ENCODE measurements around the gene PPARG.
"Not testable (repeated sequence)": the region's sequence is repeated elsewhere in the genome, so short reads cannot be mapped to it uniquely, and the experiment has no call there.

The PPARG gene

DNA sequence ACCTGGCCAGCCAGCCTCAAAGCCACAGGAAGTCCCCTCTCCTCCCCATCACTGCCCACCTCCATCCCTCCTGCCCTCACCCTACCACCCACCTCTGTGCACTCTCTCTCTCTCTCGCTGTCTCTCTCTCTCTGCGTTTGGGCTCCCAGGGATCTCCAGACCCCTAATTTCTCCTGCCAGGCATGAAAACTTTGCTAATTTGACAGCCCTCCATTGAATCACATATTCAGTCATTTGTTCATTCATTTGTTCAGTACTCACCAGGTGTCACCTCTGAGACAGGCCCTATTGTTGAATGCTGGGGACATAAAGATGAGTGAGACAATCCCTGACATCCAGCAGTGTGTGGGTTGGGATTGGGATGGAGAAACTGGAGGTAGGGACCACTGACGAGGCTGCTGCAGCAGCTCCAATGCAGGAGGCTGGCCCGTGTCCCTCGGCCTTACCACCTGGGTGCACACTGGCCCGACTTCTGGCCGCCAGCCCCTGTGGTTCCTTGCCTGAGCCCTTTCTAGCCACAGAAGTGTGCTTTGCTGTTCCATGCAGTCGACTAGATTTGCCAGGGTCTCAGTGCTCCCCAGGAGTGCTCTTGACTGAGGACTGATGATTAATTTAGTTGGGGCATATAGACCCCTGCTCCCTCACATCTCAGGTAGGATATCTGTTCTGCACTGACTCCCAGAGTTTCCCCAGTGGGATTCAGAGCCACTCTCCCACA, 156.8 kb downstream of the PPARG start:
- Histone ChIP-seq H3K27ac (ENCODE audit: insufficient read depth in 1 of 2, low read depth in 1 of 2, low read length in 2 of 2, poor library complexity in 1 of 2, severe bottlenecking in 2 of 2) (no peak overlapping the region), H3K36me3 (ENCODE audit: control insufficient read depth in 4 of 4, insufficient read depth in 4 of 4, low read length in 3 of 4) (no peaks in the 10 kb centered on the region), H3K9me3 (ENCODE audit: control extremely low read depth in 1 of 5, control insufficient read depth in 4 of 5, insufficient read depth in 2 of 5, low read depth in 1 of 5, low read length in 4 of 5) (no peaks in the 10 kb centered on the region), H3K27me3 (replicated peaks in 2 of 5; ENCODE audit: control insufficient read depth in 4 of 5, insufficient read depth in 5 of 5, low read length in 4 of 5) (peaks cover 0 to 14% (median 2%) of the 10 kb centered on the region in 5 experiments), H3K4me3 (ENCODE audit: control insufficient read depth in 1 of 7, extremely low read depth in 1 of 7, insufficient read depth in 4 of 7, low read depth in 2 of 7, low read length in 6 of 7) (no peak overlapping the region), H3K4me1 (ENCODE audit: control extremely low read depth in 1 of 4, control insufficient read depth in 4 of 4, insufficient read depth in 4 of 4, low read length in 3 of 4) (no peaks in the 10 kb centered on the region)
- ChIA-PET POLR2A (no interaction called here), CTCF (no interaction called here)
- no peak for DNase-seq
- 99% methylated on average over 7 of the region's 8 CpGs for WGBS (ENCODE audit: insufficient coverage)

DNA sequence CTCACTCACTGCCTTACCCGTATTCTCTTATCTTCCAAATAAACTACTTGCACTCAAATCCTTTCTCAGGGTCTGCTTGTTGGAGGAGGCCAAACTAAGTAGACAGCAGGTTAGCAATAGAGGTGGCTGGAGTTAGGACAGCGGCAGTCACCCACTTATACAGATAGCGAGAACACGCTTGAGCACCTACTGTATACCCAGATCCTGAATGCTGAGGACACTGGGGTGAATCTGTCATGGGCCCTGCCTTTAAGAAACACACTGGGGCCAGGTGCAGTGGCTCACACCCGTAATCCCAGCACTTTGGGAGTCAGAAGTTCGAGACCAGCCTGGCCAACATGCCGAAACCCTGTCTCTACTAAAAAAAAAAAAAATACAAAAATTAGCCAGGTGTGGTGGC, 157.4 kb downstream of the PPARG start:
- POLR2A ChIA-PET: no interaction called here
- 100% methylated on average over 3 of the region's 7 CpGs for WGBS (ENCODE audit: insufficient coverage)
- H3K4me1 ChIP-seq (ENCODE audit: control extremely low read depth in 1 of 4, control insufficient read depth in 4 of 4, insufficient read depth in 4 of 4, low read length in 3 of 4): no peaks in the 10 kb centered on the region
- H3K9me3 ChIP-seq (ENCODE audit: control extremely low read depth in 1 of 5, control insufficient read depth in 4 of 5, insufficient read depth in 2 of 5, low read depth in 1 of 5, low read length in 4 of 5): no peaks in the 10 kb centered on the region
- DNase-seq: no peak
- peaks cover 0 to 14% (median 2%) of the 10 kb centered on the region in 5 experiments for H3K27me3 ChIP-seq (replicated peaks in 2 of 5; ENCODE audit: control insufficient read depth in 4 of 5, insufficient read depth in 5 of 5, low read length in 4 of 5)
- H3K4me3 ChIP-seq (ENCODE audit: control insufficient read depth in 1 of 7, extremely low read depth in 1 of 7, insufficient read depth in 4 of 7, low read depth in 2 of 7, low read length in 6 of 7): no peak overlapping the region
- H3K27ac ChIP-seq (ENCODE audit: insufficient read depth in 1 of 2, low read depth in 1 of 2, low read length in 2 of 2, poor library complexity in 1 of 2, severe bottlenecking in 2 of 2): no peak overlapping the region
- CTCF ChIA-PET: no interaction called here
- H3K36me3 ChIP-seq (ENCODE audit: control insufficient read depth in 4 of 4, insufficient read depth in 4 of 4, low read length in 3 of 4): no peaks in the 10 kb centered on the region

DNA sequence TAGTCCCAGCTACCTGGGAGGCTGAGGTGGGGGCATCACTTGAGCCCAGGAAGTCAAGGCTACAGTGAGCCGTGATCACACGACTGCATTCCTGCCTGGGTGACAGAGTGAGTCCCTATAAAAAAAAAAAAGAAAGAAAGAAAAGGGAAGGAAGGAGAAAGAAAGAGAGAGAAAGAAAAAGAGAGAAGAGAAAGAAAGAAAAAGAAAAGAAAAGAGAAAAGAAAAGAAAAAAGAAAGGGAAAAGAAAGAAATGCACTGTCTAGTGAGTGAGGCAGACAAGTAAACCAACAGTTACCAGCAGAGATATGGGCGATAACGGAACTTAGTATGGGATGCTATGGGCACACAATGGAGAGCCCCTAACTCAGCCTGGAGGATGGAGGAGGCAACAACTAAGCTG, 158.2 kb downstream of the PPARG start:
- DNase-seq: no peak
- H3K27ac ChIP-seq (ENCODE audit: insufficient read depth in 1 of 2, low read depth in 1 of 2, low read length in 2 of 2, poor library complexity in 1 of 2, severe bottlenecking in 2 of 2): no peak overlapping the region
- ChIA-PET CTCF (no interaction called here), POLR2A (no interaction called here)
- no peak overlapping the region for H3K4me3 ChIP-seq (ENCODE audit: control insufficient read depth in 1 of 7, extremely low read depth in 1 of 7, insufficient read depth in 4 of 7, low read depth in 2 of 7, low read length in 6 of 7)
- H3K36me3 ChIP-seq (ENCODE audit: control insufficient read depth in 4 of 4, insufficient read depth in 4 of 4, low read length in 3 of 4): no peaks in the 10 kb centered on the region
- WGBS (ENCODE audit: insufficient coverage): 100% methylated on average over 4 of the region's 4 CpGs
- H3K9me3 ChIP-seq (ENCODE audit: control extremely low read depth in 1 of 5, control insufficient read depth in 4 of 5, insufficient read depth in 2 of 5, low read depth in 1 of 5, low read length in 4 of 5): peaks cover 0 to 4% (median 0%) of the 10 kb centered on the region in 5 experiments
- peaks cover 0 to 14% (median 2%) of the 10 kb centered on the region in 5 experiments for H3K27me3 ChIP-seq (replicated peaks in 2 of 5; ENCODE audit: control insufficient read depth in 4 of 5, insufficient read depth in 5 of 5, low read length in 4 of 5)
- no peaks in the 10 kb centered on the region for H3K4me1 ChIP-seq (ENCODE audit: control extremely low read depth in 1 of 4, control insufficient read depth in 4 of 4, insufficient read depth in 4 of 4, low read length in 3 of 4)

DNA sequence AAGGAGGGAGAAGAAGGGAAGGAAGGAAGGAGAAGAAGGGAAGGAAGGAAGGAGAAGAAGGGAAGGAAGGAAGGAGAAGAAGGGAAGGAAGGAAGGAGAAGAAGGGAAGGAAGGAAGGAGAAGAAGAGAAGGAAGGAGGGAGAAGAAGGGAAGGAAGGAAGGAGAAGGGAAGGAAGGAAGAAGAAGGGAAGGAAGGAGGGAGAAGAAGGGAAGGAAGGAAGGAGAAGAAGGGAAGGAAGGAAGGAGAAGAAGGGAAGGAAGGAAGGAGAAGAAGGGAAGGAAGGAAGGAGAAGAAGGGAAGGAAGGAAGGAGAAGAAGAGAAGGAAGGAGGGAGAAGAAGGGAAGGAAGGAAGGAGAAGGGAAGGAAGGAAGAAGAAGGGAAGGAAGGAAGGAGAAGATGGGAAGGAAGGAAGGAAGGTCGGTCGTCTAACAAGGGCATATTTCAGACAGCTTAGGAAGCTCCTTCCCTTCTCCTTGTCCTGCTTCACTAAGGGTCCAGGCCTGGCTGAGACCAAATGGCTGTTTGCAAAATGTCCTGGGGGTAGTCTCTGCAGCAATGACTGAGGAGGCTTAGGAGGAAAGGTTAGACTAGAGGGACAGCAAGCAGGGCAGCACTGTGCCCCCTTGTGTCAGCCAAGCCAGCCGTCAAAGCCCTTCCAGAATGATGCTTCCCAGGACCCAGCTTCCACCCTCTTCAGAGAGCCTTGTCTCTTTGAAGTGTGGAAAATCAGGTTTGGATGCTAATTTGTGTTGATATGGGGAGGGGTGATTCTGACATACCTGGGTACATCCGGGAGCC, 159.7 kb downstream of the PPARG start:
- H3K9me3 ChIP-seq (ENCODE audit: control extremely low read depth in 1 of 5, control insufficient read depth in 4 of 5, insufficient read depth in 2 of 5, low read depth in 1 of 5, low read length in 4 of 5): not testable (repeated sequence)

DNA sequence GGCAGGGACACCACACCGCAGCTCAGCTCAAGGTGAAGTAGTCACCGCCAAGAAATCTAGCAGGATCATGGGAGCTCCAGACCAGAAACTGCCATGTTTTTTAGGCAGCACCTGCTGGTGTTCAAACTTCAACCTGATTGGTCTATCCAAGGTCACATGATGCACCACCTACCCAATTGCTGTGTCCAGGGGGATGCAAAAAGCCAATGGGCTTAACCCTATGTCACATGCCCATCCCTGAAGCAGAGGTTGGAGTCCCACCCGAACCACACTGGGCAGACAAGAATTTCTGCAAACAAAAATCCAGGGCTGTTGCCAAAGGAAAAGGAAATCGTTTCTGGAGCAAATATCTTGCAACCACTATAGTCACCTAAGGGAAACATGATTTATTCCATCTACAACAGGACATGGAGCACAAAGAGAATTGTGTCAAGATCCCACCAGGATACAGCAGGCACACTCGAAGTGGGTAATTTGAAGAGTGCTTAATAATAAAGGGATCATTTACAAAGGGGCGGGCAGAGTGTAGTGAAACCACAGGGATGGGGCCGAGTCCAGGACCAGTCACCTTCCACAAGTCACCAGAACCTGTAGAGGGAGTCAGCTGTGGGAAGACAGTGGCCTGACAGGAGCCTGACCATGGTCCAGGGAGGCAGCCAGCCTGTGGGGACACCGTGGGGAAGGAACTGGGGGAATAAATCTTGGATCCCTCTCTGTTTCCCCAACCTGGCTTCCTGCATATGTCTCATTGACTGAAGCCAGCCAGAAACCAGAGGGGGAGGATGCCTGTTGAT, 161.2 kb downstream of the PPARG start:
- DNase-seq: no peak
- H3K27me3 ChIP-seq (replicated peaks in 2 of 5; ENCODE audit: control insufficient read depth in 4 of 5, insufficient read depth in 5 of 5, low read length in 4 of 5): peaks cover 0 to 6% (median 0%) of the 10 kb centered on the region in 5 experiments
- ChIA-PET CTCF (interaction anchor here (1.0 kb wide), 1 partner anchor 11 kb away, joined by 3 read pairs; no protein-coding TSS in a partner anchor), POLR2A (no interaction called here)
- peaks cover 0 to 4% (median 0%) of the 10 kb centered on the region in 5 experiments for H3K9me3 ChIP-seq (ENCODE audit: control extremely low read depth in 1 of 5, control insufficient read depth in 4 of 5, insufficient read depth in 2 of 5, low read depth in 1 of 5, low read length in 4 of 5)
- H3K36me3 ChIP-seq (ENCODE audit: control insufficient read depth in 4 of 4, insufficient read depth in 4 of 4, low read length in 3 of 4): no peaks in the 10 kb centered on the region
- no peak overlapping the region for H3K27ac ChIP-seq (ENCODE audit: insufficient read depth in 1 of 2, low read depth in 1 of 2, low read length in 2 of 2, poor library complexity in 1 of 2, severe bottlenecking in 2 of 2)
- WGBS (ENCODE audit: insufficient coverage): 100% methylated on average over 7 of the region's 8 CpGs
- no peaks in the 10 kb centered on the region for H3K4me1 ChIP-seq (ENCODE audit: control extremely low read depth in 1 of 4, control insufficient read depth in 4 of 4, insufficient read depth in 4 of 4, low read length in 3 of 4)
- H3K4me3 ChIP-seq (ENCODE audit: control insufficient read depth in 1 of 7, extremely low read depth in 1 of 7, insufficient read depth in 4 of 7, low read depth in 2 of 7, low read length in 6 of 7): no peak overlapping the region

More for the DNA sequence above, 159.7 kb downstream of the PPARG start:
- H3K27ac ChIP-seq (ENCODE audit: insufficient read depth in 1 of 2, low read depth in 1 of 2, low read length in 2 of 2, poor library complexity in 1 of 2, severe bottlenecking in 2 of 2); H3K4me3 ChIP-seq (ENCODE audit: control insufficient read depth in 1 of 7, extremely low read depth in 1 of 7, insufficient read depth in 4 of 7, low read depth in 2 of 7, low read length in 6 of 7); DNase-seq; POLR2A ChIA-PET; H3K4me1 ChIP-seq (ENCODE audit: control extremely low read depth in 1 of 4, control insufficient read depth in 4 of 4, insufficient read depth in 4 of 4, low read length in 3 of 4); H3K36me3 ChIP-seq (ENCODE audit: control insufficient read depth in 4 of 4, insufficient read depth in 4 of 4, low read length in 3 of 4); H3K27me3 ChIP-seq (replicated peaks in 2 of 5; ENCODE audit: control insufficient read depth in 4 of 5, insufficient read depth in 5 of 5, low read length in 4 of 5): not testable (repeated sequence)
- CTCF ChIA-PET: interaction anchor here (1.0 kb wide), 1 partner anchor 9 kb away, joined by 3 read pairs; no protein-coding TSS in a partner anchor
- WGBS (ENCODE audit: insufficient coverage): 87% methylated on average over 2 of the region's 4 CpGs

DNA sequence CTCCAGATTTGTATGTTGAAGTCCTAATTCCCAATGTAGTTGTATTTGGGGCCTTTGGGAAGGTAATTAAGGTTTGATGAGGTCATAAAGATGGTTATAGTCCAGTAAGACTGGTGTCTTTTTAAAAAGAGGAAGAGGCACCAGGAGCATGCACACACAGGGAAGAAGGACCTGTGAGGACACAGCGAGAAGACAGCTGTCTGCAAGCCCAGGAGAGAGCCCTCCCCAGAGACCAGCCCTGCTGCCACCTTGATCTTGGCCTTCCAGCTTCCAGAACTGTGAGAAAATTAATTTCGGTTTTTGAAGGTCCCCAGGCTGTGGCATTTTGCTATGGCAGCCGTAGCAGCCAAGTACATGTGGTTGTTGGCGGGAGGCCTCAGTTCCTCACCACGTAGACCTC, 162.6 kb downstream of the PPARG start:
- Histone ChIP-seq H3K27ac (ENCODE audit: insufficient read depth in 1 of 2, low read depth in 1 of 2, low read length in 2 of 2, poor library complexity in 1 of 2, severe bottlenecking in 2 of 2) (no peak overlapping the region), H3K9me3 (ENCODE audit: control extremely low read depth in 1 of 5, control insufficient read depth in 4 of 5, insufficient read depth in 2 of 5, low read depth in 1 of 5, low read length in 4 of 5) (peaks cover 0 to 4% (median 0%) of the 10 kb centered on the region in 5 experiments), H3K4me1 (ENCODE audit: control extremely low read depth in 1 of 4, control insufficient read depth in 4 of 4, insufficient read depth in 4 of 4, low read length in 3 of 4) (peaks cover 0 to 2% (median under 1%) of the 10 kb centered on the region in 4 experiments), H3K36me3 (ENCODE audit: control insufficient read depth in 4 of 4, insufficient read depth in 4 of 4, low read length in 3 of 4) (no peaks in the 10 kb centered on the region), H3K27me3 (replicated peaks in 2 of 5; ENCODE audit: control insufficient read depth in 4 of 5, insufficient read depth in 5 of 5, low read length in 4 of 5) (peaks cover 0 to 1% (median 0%) of the 10 kb centered on the region in 5 experiments), H3K4me3 (ENCODE audit: control insufficient read depth in 1 of 7, extremely low read depth in 1 of 7, insufficient read depth in 4 of 7, low read depth in 2 of 7, low read length in 6 of 7) (no peak overlapping the region)
- ChIA-PET CTCF (no interaction called here), POLR2A (no interaction called here)
- WGBS (ENCODE audit: insufficient coverage): 97% methylated on average over 5 of the region's 5 CpGs
- DNase-seq: no peak
